Measurements from ENCODE around the gene AATK.
"Not testable (repeated sequence)": the region's sequence is repeated elsewhere in the genome, so short reads cannot be mapped to it uniquely, and the experiment has no call there.

The AATK gene

GRCh38 chr17:81084680-81085419, 81.2 kb downstream of the AATK start:
- DNase-seq = no peak

- DNase-seq = no peak
Measured at GRCh38 chr17:81083125-81083765, 82.8 kb downstream of the AATK start.

GRCh38 chr17:81082177-81083073, 83.6 kb downstream of the AATK start:
- DNase-seq = no peak

- DNase-seq = no peak
Measured at GRCh38 chr17:81081222-81082176, 84.5 kb downstream of the AATK start.

GRCh38 chr17:81080019-81080418, 86.0 kb downstream of the AATK start:
- DNase-seq = no peak

GRCh38 chr17:81078026-81078913, 87.8 kb downstream of the AATK start:
- not testable (repeated sequence) for DNase-seq

- no peak for DNase-seq
Measured at GRCh38 chr17:81076141-81076679, 89.8 kb downstream of the AATK start.

GRCh38 chr17:81075307-81075706, 90.7 kb downstream of the AATK start:
- DNase-seq = no peak

GRCh38 chr17:81074875-81075274, 91.1 kb downstream of the AATK start:
- DNase-seq = no peak

- no peak for DNase-seq
Measured at GRCh38 chr17:81073967-81074839, 91.8 kb downstream of the AATK start.

- DNase-seq = no peak
Measured at GRCh38 chr17:81071761-81072741, 94.0 kb downstream of the AATK start.

- no peak for DNase-seq
Measured at GRCh38 chr17:81070541-81071246, 95.3 kb downstream of the AATK start.

GRCh38 chr17:81069135-81069645, 96.8 kb downstream of the AATK start:
- no peak for DNase-seq

- DNase-seq = no peak
Measured at GRCh38 chr17:81068411-81069134, 97.4 kb downstream of the AATK start.

- DNase-seq = no peak
Measured at GRCh38 chr17:81067391-81067811, 98.6 kb downstream of the AATK start.

All from Kasumi-1 (cell line).